ENCODE results near the gene BCAP29. TPM values are rescaled to one million over a fixed set of nuclear protein-coding genes. Genes with fewer than 3 reads are reported as not detected.
"Not testable (repeated sequence)": the region's sequence is repeated elsewhere in the genome, so short reads cannot be mapped to it uniquely, and the experiment has no call there.

BCAP29 gene
- total RNA-seq, 4 donors from 2014 or later: 95.8 to 154 (median 121) TPM

- no peak for TF ChIP-seq CTCF (IDR thresholded peaks at IDR 0.05)
- DNase-seq (ENCODE audit: low spot score) (no peak), ATAC-seq (ENCODE audit: low FRiP score) (no peak)
Observed at GRCh38 chr7:107631588-107632491, 51.8 kb downstream of the BCAP29 start.

GRCh38 chr7:107632492-107632865 lies 52.4 kb downstream of the BCAP29 start:
- TF ChIP-seq CTCF (IDR thresholded peaks at IDR 0.05): no peak
- ATAC-seq (ENCODE audit: low FRiP score) (no peak), DNase-seq (ENCODE audit: low spot score) (no peak)

DNA sequence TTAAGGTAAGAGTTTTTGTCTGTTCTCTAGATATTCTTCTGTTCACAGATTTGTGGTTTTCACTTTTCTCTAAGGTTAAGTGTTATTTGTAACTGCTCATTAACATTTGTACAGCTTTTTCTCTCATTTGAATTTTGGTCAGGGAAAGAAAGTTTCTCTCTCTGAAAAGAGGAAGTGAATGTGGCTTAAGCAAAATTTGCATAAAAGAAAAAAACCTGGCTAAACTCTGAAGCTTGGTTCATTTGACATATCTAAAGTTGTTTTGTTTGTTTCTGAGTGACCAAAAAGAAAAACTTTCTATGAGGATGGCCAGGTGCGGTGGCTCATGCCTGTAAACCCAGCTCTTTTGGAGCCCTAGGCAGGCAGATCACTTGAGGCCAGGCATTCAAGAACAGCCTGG lies 58.5 kb downstream of the BCAP29 start:
- no peak for DNase-seq (ENCODE audit: low spot score)
- no peak for TF ChIP-seq CTCF (IDR thresholded peaks at IDR 0.05)
- ATAC-seq (ENCODE audit: low FRiP score): no peak

DNA sequence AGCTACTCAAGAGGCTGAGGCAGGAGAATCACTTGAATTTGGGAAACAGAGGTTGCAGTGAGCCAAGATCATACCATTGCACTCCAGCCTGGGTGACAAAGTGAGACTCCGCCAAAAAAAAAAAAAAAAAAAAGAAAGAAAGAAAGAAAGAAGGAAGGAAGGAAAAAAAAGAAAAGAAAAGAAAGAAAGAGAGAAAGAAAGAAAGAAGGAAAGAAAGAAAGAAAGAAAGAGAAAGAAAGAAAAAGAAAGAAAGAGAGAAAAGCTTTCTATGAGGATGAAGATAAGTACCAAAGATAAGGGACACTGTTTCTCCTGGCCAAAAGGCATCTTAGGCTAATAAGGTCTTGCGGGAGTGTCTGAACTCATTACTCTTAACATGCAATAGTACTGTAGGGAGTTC lies 59.0 kb downstream of the BCAP29 start:
- ATAC-seq (ENCODE audit: low FRiP score); DNase-seq (ENCODE audit: low spot score): not testable (repeated sequence)

GRCh38 chr7:107641676-107642075 lies 61.6 kb downstream of the BCAP29 start:
- TF ChIP-seq CTCF (IDR thresholded peaks at IDR 0.05): no peak
- DNase-seq (ENCODE audit: low spot score) (no peak), ATAC-seq (ENCODE audit: low FRiP score) (no peak)

GRCh38 chr7:107642501-107642900 lies 62.5 kb downstream of the BCAP29 start:
- ATAC-seq (ENCODE audit: low FRiP score) (no peak), DNase-seq (ENCODE audit: low spot score) (no peak)
- no peak for TF ChIP-seq CTCF (IDR thresholded peaks at IDR 0.05)

DNA sequence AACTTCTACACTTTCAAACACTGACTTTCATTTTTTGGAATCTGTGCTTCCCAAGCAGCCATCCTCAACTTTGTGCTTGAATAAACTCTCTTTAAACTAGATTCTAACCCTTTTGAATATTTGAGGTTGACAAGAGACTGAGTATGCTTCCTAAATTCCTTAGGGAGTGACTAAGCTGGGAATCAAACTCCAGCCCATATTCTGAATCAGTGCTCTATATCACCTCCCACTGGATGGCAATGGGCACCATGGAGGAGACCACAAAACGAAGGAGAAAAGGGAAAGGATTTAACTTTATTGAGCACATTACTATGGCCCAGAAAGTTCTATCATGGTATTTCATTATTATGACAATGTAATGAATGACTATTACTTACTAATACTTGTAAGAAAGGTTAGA lies 63.4 kb downstream of the BCAP29 start:
- TF ChIP-seq CTCF (IDR thresholded peaks at IDR 0.05): no peak
- no peak for ATAC-seq (ENCODE audit: low FRiP score)
- no peak for DNase-seq (ENCODE audit: low spot score)

All from omental fat pad (tissue), 4 donors.